H7 (cell line): Measurements from ENCODE around the gene CCN5. TPM values are rescaled to one million over a fixed set of nuclear protein-coding genes. Genes with fewer than 3 reads are reported as not detected.

Experiments used
- DNase-seq: peaks from one replicate; pipeline ENCODE4 v3.0.0; 2012
- H3K27me3 ChIP-seq: 2 replicates; pipeline ENCODE4 v1.6.0; 2011; ENCODE audit warnings: mild to moderate bottlenecking, low read length; ENCODE audit not compliant: control insufficient read depth, insufficient read depth
- H3K36me3 ChIP-seq: replicated peaks from 2 replicates; pipeline ENCODE4 v1.5.1; 2011; ENCODE audit warnings: low read length; ENCODE audit not compliant: control insufficient read depth, insufficient read depth
- H3K4me3 ChIP-seq: 2 replicates; pipeline ENCODE4 v1.5.1; 2011; ENCODE audit warnings: low read depth, mild to moderate bottlenecking, control low read depth, low read length, moderate library complexity; ENCODE audit not compliant: insufficient read depth
- total RNA-seq: library from RNA; depleted of rRNA; stranded (reverse); fragments of >200 nt; shearing (Covaris generic); gene quantifications from 2 replicates; pipeline ENCODE4 v1.2.3, GENCODE V29; 2014

Gene CCN5
- total RNA-seq, 1 experiment from 2014 or later, result not detected

- peak; percentile 78 for DNase-seq
- H3K27me3 ChIP-seq, result peaks cover 28% of the 10 kb centered on the region
These were observed 31.4 kb downstream of the CCN5 start for GRCh38 chr20:44746367-44747165.

GRCh38 chr20:44747166-44748004 lies 32.2 kb downstream of the CCN5 start:
- peaks cover 25% of the 10 kb centered on the region for H3K27me3 ChIP-seq
- H3K4me3 ChIP-seq, result no peak overlapping the region
- peak; percentile 92 for DNase-seq
- no peaks in the 10 kb centered on the region for H3K36me3 ChIP-seq

More at GRCh38 chr20:44746367-44747165, 31.4 kb downstream of the CCN5 start:
- Histone ChIP-seq H3K4me3 (peak overlapping the region; percentile 58), H3K36me3 (no peaks in the 10 kb centered on the region)

- Histone ChIP-seq H3K4me3 (no peak overlapping the region), H3K27me3 (peaks cover 25% of the 10 kb centered on the region), H3K36me3 (no peaks in the 10 kb centered on the region)
- DNase-seq, result peak; percentile 57
These were observed 32.8 kb downstream of the CCN5 start for GRCh38 chr20:44748005-44748370.

DNA sequence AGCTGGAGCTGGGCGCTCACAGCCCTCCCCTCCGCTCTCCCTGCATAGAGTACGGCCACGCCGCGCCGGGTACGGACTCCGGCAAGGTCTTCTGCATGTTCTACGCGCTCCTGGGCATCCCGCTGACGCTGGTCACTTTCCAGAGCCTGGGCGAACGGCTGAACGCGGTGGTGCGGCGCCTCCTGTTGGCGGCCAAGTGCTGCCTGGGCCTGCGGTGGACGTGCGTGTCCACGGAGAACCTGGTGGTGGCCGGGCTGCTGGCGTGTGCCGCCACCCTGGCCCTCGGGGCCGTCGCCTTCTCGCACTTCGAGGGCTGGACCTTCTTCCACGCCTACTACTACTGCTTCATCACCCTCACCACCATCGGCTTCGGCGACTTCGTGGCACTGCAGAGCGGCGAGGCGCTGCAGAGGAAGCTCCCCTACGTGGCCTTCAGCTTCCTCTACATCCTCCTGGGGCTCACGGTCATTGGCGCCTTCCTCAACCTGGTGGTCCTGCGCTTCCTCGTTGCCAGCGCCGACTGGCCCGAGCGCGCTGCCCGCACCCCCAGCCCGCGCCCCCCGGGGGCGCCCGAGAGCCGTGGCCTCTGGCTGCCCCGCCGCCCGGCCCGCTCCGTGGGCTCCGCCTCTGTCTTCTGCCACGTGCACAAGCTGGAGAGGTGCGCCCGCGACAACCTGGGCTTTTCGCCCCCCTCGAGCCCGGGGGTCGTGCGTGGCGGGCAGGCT lies 35.1 kb downstream of the CCN5 start:
- DNase-seq, result peak; percentile 91
- H3K4me3 ChIP-seq, result no peak overlapping the region
- no peaks in the 10 kb centered on the region for H3K36me3 ChIP-seq
- peaks cover 16% of the 10 kb centered on the region for H3K27me3 ChIP-seq

- H3K27me3 ChIP-seq, result no peaks in the 10 kb centered on the region; the same call in 1 of the 2 replicates
- no peaks in the 10 kb centered on the region for H3K36me3 ChIP-seq
- no peak overlapping the region for H3K4me3 ChIP-seq
- DNase-seq, result peak; percentile 55
These were observed 37.1 kb downstream of the CCN5 start for GRCh38 chr20:44752099-44752931.

GRCh38 chr20:44754554-44754953 lies 39.4 kb downstream of the CCN5 start:
- peak; percentile 68 for DNase-seq
- Histone ChIP-seq H3K36me3 (no peaks in the 10 kb centered on the region), H3K27me3 (no peaks in the 10 kb centered on the region), H3K4me3 (no peak overlapping the region)

- Histone ChIP-seq H3K4me3 (no peak overlapping the region), H3K27me3 (no peaks in the 10 kb centered on the region), H3K36me3 (no peaks in the 10 kb centered on the region)
- DNase-seq, result peak; percentile 56
These were observed 41.0 kb downstream of the CCN5 start for GRCh38 chr20:44756011-44756688.

DNA sequence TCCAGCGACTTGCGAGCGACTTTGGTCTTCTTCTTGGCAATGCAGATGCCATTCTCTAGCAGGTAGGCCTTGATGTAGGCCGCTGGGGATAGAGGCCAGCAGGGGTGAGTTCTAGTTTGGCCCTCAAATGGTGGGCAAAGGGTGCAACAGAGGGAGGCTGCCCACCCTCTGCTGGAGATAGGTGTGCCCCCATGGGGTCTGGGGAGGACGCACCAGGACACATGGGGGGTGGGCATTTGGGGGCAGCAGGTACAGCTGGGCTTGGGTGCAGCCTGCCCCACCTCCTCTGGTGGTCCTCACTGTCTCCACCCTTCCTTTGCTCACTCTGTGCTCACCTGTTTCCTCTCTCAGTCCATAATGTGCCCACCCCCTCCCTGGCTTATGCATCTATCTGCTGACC lies 41.8 kb downstream of the CCN5 start:
- Histone ChIP-seq H3K36me3 (no peaks in the 10 kb centered on the region), H3K27me3 (no peaks in the 10 kb centered on the region), H3K4me3 (no peak overlapping the region)
- peak; percentile 37 for DNase-seq

DNA sequence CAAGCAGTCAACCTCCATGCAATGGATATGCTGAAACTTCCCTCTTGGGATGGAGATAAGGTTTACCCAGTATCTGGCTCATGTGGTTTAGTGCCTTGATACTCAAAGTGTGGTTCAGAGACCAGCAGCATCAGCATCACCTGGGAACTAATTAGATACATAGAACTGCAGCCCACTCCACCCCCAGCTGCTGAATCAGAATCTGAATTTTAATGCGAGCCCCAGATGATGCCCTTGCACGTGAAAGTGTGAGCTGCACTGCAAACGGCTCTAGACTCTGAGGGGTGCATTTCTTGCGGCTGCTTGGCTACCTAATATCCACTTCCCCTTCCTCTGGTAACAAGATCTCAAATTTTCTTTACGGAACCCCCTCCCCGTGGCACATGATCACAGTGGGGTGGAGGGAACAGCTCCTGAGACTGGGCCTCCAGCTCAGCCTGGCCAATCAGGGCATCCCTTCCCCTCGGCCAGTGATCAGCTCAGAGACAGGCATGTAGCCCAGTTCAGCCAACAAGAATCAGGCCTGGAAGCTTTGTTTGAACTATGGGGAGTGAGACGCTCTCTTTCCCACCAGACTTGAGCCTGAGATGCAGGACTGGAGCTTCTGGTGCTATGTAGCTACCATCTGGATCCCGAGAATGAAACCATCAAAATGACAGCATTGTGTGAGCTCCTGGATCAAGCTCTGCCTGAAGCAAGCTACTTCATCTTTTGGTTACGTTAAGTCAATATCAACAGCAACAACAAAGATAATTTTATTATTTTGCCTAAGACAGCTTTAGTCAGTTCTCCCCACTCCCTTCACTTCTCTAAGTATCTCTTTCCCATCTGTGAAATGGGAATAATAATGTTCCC lies 43.3 kb downstream of the CCN5 start:
- no peaks in the 10 kb centered on the region for H3K27me3 ChIP-seq
- no peak overlapping the region for H3K4me3 ChIP-seq
- DNase-seq, result peak; percentile 47
- no peaks in the 10 kb centered on the region for H3K36me3 ChIP-seq

DNA sequence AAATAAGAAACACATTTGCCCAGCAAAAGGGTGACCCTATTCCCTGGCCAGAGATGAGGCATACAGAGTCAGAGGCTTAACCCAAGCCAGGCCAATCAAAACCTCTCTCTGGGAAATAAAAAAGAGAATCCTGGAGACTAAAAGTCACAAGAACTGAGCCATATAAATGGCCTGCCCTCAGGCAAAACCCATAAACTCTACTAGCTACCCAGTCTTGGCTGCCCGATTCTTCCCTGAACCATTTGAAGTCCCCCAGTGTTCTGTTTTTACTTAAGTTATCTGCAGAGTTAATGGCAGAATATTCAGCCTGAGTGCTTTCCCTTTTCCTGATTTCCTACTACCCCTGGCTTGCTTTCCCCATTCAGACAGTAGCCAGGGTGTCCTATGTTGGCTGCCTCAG lies 44.4 kb downstream of the CCN5 start:
- Histone ChIP-seq H3K4me3 (no peak overlapping the region), H3K36me3 (no peaks in the 10 kb centered on the region), H3K27me3 (no peaks in the 10 kb centered on the region)
- DNase-seq, result no peak

DNA sequence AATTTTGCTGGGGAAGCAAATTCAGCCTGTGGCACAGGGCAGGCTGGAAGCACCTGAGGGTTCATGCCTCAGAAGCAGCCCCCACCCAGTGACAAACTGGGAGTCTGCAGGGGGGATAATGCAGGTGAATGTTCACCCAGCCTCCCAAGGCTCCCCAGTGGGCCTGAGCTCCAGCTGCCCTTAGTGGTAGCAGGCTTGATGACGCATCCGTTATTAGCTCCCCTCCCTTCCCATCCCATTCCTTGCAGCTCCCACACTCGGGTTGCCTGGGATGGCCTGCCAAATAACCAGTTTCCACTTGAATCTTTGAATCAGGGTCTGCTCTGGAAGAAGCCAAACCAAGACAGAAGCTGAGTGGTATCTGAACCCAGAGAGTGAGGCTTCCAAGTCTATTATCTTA lies 46.3 kb downstream of the CCN5 start:
- Histone ChIP-seq H3K36me3 (no peaks in the 10 kb centered on the region), H3K4me3 (no peak overlapping the region), H3K27me3 (no peaks in the 10 kb centered on the region; the same call in 1 of the 2 replicates)
- peak; percentile 52 for DNase-seq

- Histone ChIP-seq H3K27me3 (no peaks in the 10 kb centered on the region; the same call in 1 of the 2 replicates), H3K36me3 (no peaks in the 10 kb centered on the region), H3K4me3 (no peak overlapping the region)
- DNase-seq, result peak; percentile 22
These were observed 47.4 kb downstream of the CCN5 start for GRCh38 chr20:44762466-44763140.
